Stimulated activated CD8-positive, alpha-beta memory T cell treated with anti-CD3 and anti-CD28 coated beads, Interleukin-15, amount 100 ng/mL, for 4 hours (primary cell): ENCODE measurements around the gene ASIC2.
"Not testable (repeated sequence)": the region's sequence is repeated elsewhere in the genome, so short reads cannot be mapped to it uniquely, and the experiment has no call there.

Experiments used
- DNase-seq, 2 donors: peaks; one replicate each; pipeline ENCODE4 v3.0.0-alpha.2; 2020; ENCODE audit warnings: low read depth in 2 of 2

ASIC2 gene

DNA sequence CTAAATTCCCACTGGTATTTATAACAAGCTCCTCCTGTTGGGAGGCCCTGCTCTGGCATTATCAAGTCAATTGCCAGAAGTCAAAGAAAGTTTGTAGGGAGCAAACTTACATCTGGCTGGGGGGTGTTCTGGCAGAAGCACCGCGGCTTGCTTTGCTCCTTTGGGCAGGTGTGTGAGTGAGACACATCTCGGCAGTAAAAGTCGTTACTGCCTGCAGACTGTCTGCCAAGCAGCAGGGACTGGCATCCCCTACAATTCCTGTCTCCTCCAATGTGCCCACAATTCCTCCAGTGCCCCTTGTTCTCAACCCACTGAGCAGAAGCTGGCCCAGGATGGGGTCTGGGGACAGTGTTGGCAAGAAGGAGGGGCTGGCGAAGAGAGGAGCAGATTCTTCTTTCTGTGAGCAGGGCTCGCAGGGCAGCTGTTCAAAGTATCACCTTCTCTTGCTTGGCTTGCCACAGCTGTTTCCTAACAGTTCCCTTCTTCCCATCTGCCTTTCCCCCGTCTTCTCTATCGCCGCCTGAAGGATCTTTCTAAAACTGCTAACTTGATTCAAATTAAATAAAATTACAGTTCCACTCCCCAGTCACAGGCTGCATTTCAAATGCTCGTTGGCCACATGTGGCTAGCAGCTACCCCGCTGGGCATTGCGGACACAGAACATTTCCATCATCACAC, 271.2 kb downstream of the ASIC2 start:
- DNase-seq: no peak

DNA sequence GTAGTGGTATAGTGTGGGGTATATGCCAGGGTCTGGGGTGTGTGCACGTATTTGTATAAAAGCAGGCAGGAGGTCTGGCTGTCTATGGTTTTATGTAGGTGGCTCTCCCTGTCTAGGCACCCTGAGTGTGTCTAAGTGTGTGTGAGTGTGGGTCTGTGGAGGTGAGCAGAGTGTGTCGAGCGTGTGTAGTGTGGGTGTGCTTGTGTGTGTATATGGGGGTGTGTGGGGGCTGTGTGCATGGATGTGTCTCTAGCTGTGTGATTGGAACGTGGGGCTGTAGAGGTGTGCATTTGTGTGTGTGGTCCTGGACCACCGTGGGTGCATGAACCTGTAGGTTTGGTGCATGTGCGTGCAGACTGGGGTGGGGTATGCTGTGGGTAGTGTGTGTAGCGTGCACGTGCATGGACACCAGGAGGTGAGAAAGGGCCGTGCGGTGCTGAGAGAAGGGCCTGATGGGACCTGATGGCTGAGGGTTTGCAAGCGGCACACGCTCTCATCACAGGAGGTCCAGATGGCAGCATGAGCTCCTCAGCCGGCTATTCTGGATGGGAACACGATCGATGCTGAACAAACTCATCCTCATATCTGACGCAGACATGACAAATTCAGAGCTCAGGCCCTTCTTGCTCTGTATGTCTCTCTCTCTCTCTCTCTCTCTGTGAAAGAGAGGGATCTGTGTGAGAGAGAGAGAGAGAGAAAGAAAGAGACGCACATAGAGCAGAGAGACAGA, 273.8 kb downstream of the ASIC2 start:
- DNase-seq: no peak

DNA sequence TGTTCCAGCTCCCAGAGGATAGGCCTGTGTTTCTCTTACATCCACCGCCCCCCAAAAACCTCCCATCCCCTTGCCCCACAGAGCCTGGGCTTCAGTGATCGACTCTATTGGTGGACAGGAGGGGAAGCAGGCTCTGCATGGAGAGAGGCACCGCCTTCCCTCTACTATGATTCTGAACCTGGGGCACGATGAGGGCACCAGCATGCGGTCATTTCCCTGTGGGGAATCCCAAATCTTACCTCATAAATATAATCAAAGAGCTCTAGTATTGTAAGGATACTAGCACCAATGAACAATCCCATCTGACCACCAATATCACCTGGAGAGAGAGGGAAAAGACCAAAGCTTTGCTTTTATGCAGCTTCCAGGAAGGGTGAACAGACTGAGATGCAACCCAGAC, 275.7 kb downstream of the ASIC2 start:
- DNase-seq: no peak

DNA sequence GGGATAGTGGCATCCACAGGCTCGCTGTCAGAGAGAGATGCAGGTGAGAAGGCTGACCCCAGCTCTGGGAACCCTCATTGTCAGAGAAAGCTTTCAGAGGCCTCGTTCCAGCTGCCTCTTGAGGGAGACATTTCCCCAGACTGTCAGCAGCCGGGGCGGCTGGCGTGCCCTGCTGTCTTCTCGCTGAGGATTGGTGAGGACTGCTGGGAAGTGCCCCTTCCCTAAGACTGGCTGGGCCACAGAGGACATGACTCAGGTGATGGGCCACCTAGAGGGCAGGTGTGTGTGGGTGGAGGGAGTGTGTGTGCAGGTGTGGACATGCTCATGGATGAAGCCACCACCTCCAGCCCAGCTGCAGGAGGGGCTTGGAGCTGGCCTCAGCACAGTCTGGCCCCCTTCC, 276.2 kb downstream of the ASIC2 start:
- no peak for DNase-seq

DNA sequence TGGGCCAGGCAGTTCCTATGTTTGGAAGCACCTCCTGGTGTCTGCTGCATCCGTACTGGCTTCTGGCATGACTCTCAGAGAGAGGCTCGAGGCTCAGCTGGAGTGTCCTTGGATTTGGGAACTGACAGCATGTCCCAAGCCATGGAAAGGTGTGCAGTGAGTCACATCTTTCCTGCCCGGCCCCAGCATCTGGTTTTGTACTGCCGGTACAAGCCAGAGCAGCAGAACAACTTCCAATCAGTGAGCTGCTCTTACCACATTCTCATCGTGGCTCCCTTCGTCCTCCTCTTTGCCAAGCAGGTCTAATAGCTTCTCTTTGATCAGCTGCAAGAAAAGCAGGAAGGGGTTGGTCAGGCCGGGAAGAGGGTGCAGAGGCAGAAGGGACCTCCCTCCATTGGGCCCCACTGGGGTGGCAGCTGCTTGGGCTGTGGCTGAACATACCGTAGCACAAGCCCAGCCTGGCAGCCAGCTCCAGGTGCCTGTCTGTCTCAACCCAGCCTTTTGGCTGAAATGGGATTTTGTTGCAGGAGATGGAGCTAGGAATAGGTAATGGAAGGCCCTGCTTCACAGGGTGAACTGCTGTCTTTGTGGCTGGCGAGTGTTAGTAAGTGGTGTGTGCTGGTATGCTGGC, 277.3 kb downstream of the ASIC2 start:
- no peak for DNase-seq

DNA sequence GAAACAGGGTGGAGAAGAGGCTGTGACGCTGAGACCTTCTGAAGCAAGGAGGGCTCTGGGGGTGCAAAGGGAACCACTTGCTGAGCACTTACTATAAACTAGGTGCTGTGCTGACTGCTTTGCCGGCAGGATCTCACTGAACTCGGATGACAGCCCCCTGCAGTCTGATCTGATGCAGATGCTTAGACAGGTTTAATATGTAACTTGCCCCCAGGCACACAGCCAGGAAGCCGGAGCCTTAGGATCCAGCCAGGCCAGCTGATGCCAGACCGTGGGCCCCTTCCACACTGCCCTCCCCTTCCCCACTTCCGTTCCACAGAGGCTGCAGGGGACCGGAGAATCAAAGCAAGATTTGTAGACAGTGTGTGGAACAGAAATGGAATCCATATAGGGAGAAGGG, 278.3 kb downstream of the ASIC2 start:
- DNase-seq: no peak

DNA sequence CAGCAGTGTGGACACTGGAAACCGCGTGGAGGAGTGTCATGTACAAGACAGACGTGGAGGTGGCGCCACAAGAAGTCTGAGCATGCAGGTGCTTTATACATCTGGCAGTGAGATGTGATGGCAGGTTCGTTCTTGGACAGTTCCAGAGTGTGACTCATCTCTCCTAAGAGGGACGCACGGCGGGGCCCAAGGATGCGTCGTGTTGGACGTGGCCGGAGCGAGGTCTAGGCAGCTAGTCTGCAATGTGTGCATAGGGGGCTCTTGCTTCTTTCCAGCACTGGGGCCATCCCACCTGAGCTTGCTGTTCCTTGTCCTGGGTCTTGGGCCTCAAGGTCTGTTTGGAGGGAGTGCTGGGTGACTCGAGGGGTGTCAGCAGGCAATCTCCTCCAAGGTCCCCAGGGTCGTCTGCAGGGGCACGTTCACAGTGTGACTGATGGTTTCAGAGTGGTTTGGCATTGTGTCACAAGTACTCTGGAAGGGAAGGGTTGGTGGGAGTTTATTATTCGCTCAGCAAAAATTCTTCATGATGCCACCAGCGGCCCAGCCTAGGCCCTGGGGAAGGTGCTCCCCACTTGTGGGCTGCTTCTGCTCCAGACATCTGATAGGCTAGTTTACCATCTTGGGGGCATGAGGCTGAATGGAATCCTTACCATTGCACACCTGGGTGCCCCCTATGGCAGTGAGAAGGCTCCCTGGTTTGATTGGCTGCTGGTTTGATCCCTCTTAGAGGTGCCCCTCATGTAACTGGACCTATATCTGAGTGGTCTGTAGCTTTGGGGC, 279.3 kb downstream of the ASIC2 start:
- DNase-seq: no peak

DNA sequence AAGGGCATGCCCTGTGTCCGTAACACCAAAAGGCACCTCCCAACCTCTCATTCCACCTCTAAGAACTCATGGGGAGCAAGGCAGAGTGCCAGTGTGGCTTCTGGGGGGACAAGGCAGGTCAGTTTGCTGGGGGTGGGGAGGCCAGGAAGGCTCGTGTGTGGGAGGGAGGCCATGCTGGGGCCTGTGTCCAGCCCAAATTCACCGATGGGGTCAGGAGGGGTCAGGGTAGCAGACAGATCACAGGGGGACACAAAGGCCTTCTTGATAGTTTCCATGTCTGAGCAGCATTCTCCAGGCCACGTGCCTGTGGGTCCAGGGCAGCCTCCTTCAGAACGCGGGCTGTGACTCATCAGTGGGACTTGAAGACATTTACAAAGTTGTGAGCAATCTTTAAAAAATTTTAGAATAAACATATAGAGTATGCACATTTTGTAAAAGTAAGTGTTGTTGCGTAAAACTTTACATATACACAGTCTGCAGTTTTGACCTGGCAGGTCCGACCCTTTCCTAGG, 280.5 kb downstream of the ASIC2 start:
- DNase-seq: no peak

DNA sequence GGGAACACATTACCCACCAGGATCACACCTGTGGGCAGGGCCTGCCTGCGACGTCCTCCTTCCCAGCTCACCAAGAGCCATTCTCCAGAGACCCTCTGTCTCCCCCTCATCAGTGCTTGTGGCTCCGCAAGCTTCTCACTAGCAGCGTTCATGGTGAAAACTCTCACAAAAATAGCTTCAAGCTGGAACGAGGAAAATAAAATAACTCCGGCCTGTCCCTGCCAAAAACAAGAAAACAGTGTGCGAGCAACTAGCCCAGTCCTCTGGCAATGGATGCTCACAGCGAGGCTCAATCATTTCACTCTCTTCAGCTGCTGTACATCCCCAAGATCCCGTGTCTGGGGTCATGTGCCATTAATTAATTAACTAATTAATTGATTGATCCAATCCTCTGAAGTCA, 283.5 kb downstream of the ASIC2 start:
- no peak for DNase-seq

DNA sequence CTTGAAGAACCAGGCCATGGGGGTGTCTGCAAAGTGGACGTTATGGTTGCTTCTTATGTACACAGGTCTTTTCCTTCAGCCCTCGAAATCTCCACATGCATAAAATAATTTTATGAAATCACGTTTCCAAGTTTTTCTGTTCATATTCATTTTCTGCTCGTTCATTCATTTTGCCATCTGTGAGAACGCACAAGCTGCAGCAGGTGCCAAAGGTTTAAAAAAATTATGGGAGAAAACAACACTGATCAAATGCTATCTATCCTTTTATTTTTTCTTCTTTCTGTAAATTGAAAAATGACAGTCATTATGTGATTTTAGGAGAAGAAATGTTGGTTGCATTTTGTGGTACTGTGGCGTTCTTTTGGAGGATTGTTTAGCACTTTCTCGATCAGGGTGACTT, 285.9 kb downstream of the ASIC2 start:
- no peak for DNase-seq

DNA sequence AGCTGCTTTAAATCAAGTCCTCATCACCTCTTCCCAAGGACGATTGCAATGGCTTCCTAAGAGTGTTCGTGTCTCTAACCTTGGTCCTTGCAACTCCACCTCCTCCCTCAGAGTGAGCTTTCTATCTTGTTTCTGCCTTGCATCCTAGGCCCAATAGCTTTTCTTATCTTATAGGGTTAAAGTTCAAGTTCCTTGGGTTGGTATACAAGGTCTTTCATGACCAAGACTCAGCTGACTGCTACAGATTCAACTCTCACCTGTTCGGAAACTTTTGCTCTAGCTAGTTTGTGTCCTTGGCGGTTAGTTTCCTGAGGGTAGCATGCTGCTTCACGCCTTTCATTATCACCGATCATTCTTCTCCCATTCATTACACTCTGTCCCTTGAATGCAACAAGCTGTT, 290.8 kb downstream of the ASIC2 start:
- no peak for DNase-seq

DNA sequence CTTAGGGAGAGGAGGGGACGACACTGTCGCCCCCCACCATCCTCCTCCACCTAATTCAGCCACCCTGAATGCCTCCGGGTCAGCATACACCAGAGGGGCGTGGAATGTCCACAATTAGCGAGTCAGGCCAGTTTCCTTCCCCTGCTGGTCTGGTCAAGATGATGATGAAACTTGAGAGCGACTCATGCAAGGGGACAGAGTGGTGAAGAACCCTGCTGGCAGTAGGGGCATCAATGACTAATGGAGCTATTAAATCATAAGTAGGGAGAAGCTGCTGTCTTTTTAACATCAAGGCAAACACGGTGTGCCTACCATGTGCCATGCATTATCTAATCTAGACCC, 294.2 kb downstream of the ASIC2 start:
- DNase-seq: no peak

DNA sequence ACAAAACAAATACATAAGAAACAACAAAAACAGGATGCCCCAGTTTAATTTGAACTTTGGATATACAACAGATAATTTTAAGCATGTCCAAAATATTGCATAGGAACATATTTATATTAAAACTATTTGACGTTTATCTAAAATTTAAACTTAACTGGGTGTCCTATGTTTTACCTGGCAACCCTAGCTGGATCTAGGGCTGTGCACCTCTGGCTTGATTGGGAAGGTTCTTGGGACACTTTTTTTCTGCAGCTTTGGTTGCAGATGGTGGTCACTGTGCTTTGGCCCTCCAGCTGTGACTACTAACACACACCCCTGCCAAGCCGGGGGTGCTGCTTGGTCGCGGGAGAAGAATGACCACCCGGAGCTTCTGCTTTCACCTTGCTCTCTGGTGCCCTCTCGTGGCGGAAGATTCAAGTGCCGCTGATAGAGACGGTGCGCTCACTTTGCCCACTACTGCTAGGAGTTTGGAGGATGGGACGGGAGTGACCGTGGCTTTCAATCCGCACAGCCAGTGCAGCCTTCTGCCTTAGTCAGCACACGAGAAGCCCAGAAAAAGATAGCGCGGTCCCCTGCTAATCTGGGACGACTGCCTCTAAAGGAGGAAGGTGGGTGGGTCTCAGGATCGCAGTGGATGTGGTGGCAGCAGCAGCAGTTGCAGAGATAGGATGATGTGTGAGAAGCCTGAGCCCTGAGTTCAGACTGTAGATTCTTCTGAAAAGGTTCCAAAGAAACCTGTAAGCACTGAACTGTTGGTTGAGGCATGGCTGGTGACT, 294.8 kb downstream of the ASIC2 start:
- DNase-seq: peak; percentile 15 to 21

DNA sequence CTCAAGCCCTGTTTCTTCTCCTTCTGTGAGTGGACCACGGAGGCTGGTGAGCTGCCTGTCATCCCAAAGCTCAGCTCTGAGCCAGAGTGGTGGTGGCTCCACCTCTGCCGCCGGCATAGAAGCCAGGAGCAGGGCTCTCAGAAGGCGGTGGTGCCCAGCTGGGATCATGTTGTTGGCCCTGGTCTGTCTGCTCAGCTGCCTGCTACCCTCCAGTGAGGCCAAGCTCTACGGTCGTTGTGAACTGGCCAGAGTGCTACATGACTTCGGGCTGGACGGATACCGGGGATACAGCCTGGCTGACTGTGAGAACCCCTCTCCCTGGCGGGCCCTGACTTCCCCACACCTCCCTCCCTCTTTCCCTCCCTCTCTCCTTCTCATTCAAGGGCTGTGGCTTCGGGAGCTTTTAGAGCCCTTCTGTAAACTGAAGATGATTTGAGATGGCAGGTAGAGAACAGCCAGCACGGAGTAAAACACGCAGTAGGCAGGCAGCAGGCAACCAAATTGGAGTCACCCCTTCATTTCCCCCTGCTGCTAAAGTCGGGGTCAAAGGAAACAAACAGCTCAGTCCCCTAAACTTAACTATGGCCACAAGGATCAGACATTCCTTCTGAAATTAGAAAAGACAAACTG, 297.6 kb downstream of the ASIC2 start:
- DNase-seq: no peak

DNA sequence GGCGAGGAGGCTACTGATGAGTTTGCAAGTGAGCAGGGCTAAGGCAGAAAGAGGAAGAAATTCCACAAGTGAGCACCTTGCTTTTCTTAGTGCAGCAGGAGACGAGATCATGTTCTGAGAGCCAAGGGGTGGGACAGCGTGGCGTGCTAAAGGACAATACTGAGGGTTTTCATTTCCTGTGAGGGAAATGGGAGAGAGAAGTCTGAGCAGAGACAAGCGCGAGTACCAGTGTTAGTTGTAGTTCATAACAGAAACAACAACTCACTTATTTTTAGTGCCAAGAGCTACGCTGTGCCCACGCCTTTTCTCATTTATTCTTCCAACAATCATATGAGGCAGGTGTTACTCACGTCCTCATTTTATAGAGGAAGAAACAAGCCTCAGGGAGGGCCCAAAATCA, 299.1 kb downstream of the ASIC2 start:
- no peak for DNase-seq

DNA sequence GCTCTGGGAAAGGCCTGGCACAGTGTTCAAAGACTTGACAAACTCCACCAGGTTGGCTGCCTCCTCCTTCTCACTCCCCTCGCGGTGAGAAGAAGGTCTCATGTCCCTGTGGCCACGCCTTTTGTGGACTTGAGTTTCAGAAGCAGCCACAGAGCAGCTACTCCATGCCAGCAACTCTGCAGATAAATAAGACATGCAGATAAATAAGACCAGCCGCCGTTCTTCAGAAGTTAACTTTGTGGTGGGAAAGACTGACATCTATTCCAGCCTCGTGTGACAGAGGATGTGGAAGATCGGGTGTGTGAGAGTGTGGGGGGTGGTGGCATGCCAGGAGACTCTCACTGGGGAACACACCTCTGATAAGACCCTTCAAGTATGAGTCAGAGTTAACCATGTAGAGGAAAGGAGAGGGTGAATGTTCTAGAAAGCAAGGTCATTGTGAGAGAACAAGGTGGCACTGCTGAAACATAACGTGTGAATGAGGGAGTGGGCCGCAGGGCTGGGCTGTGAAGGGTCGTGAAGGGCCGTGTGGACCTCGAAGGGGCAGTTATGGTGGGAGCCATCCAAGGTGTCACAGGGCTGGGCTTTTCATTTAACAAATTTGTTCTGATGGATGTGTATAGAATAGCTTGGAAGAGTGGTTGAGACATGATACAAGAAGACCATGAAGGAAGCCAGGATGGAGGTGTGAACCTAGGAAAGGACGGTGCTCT, 300.6 kb downstream of the ASIC2 start:
- DNase-seq: no peak

DNA sequence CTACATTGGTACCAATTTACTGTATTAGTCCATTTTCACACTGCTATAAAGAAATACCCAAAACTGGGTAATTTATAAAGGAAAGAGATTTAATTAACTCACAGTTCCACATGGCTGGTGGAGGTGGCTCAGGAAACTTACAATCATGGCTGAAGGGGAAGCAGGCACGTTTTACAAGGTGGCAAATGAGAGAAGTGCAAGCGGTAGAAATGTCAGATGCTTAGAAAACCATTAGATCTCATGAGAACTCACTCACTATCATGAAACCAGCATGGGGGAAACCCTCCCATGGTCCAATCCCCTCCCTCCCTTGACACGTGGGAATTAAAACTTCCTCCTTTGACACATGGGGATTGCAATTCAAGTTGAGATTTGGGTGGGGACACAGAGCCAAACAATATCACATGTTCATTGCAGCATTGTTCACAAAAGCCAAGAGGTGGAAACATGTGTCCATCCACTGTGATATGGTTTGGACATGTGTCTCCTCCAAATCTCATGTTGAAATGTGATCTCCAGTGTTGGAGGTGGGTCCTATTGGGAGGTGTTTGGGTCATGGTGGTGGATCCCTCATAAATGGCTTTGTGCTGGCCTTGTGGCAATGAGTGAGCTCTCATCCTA, 304.5 kb downstream of the ASIC2 start:
- DNase-seq: no peak

DNA sequence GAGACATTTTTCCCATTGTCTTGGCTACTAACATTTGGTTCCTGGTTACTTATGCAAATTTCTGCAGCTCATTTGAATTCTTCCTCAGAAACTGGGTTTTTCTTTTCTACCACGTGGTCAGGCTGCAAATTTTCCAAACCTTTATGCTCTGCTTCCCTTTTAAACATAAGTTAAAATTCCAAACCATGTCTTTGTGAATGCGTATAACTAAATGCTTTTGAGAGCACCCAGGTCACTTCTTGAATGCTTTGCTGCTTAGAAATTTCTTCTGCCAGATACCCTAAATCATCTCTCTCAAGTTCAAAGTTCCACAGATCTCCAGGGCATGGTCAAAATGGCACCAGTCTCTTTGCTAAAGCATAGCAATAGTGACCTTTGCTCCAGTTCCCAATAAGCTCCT, 305.2 kb downstream of the ASIC2 start:
- DNase-seq: not testable (repeated sequence)

DNA sequence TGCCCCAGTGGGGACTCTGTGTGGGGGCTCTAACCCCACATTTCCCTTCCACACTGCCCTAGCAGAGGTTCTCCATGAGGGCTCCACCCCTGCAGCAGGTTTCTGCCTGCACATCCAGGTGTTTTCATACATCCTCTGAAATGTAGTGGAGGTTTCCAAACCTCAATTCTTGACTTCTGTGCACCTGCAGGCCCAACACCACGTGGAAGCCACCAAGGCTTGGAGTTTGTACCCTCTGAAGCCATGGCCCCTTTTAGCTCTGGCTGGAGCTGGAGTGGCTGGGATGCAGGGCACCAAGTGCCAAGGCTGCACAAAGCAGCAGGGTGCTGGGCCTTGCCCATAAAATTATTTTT, 305.7 kb downstream of the ASIC2 start:
- not testable (repeated sequence) for DNase-seq
